ENCODE measurements around the gene MRM2.

The MRM2 gene

GRCh38 chr7:2222516-2222915 is 19.5 kb downstream of the MRM2 start:
- no peak for DNase-seq (ENCODE audit: low read depth in 3 of 3)

- DNase-seq (ENCODE audit: low read depth in 3 of 3), result no peak
These were observed 21.1 kb downstream of the MRM2 start for GRCh38 chr7:2220954-2221353.

GRCh38 chr7:2220506-2220905 is 21.5 kb downstream of the MRM2 start:
- DNase-seq (ENCODE audit: low read depth in 3 of 3), result no peak

- DNase-seq (ENCODE audit: low read depth in 3 of 3), result no peak
These were observed 22.0 kb downstream of the MRM2 start for GRCh38 chr7:2220030-2220429.

- DNase-seq (ENCODE audit: low read depth in 3 of 3), result no peak
These were observed 22.4 kb downstream of the MRM2 start for GRCh38 chr7:2219606-2220005.

GRCh38 chr7:2219136-2219535 is 22.9 kb downstream of the MRM2 start:
- no peak for DNase-seq (ENCODE audit: low read depth in 3 of 3)

GRCh38 chr7:2218444-2218785 is 23.6 kb downstream of the MRM2 start:
- no peak for DNase-seq (ENCODE audit: low read depth in 3 of 3)

GRCh38 chr7:2217716-2218443 is 24.1 kb downstream of the MRM2 start:
- DNase-seq (ENCODE audit: low read depth in 3 of 3), result no peak

- no peak for DNase-seq (ENCODE audit: low read depth in 3 of 3)
These were observed 24.8 kb downstream of the MRM2 start for GRCh38 chr7:2217206-2217605.

- no peak for DNase-seq (ENCODE audit: low read depth in 3 of 3)
These were observed 26.2 kb downstream of the MRM2 start for GRCh38 chr7:2215851-2216250.

- DNase-seq (ENCODE audit: low read depth in 3 of 3), result no peak
These were observed 27.4 kb downstream of the MRM2 start for GRCh38 chr7:2214636-2215035.

GRCh38 chr7:2213551-2214215 is 28.3 kb downstream of the MRM2 start:
- DNase-seq (ENCODE audit: low read depth in 3 of 3), result no peak

- DNase-seq (ENCODE audit: low read depth in 3 of 3), result no peak
These were observed 29.1 kb downstream of the MRM2 start for GRCh38 chr7:2212906-2213305.

- DNase-seq (ENCODE audit: low read depth in 3 of 3), result no peak
These were observed 30.1 kb downstream of the MRM2 start for GRCh38 chr7:2211926-2212325.

- no peak for DNase-seq (ENCODE audit: low read depth in 3 of 3)
These were observed 30.6 kb downstream of the MRM2 start for GRCh38 chr7:2211259-2211880.

- DNase-seq (ENCODE audit: low read depth in 3 of 3), result no peak
These were observed 31.3 kb downstream of the MRM2 start for GRCh38 chr7:2210551-2211258.

GRCh38 chr7:2209961-2210323 is 32.1 kb downstream of the MRM2 start:
- no peak for DNase-seq (ENCODE audit: low read depth in 3 of 3)

GRCh38 chr7:2209146-2209960 is 32.7 kb downstream of the MRM2 start:
- DNase-seq (ENCODE audit: low read depth in 3 of 3), result peak in 2 of 3 donors; percentile 11 to 20

GRCh38 chr7:2208712-2209111 is 33.3 kb downstream of the MRM2 start:
- no peak for DNase-seq (ENCODE audit: low read depth in 3 of 3)

- DNase-seq (ENCODE audit: low read depth in 3 of 3), result no peak
These were observed 36.8 kb downstream of the MRM2 start for GRCh38 chr7:2205036-2205780.

- DNase-seq (ENCODE audit: low read depth in 3 of 3), result no peak
These were observed 37.6 kb downstream of the MRM2 start for GRCh38 chr7:2204446-2204845.
